ENCODE results near the gene UQCC3.
"Not testable (repeated sequence)": the region's sequence is repeated elsewhere in the genome, so short reads cannot be mapped to it uniquely, and the experiment has no call there.

UQCC3 gene

GRCh38 chr11:62665599-62666258 is 5.7 kb upstream of the UQCC3 start:
- peak in 1 of 2 experiments; percentile 46 for DNase-seq (ENCODE audit: low read depth in 2 of 2)

GRCh38 chr11:62666259-62666926 is 5.1 kb upstream of the UQCC3 start:
- DNase-seq (ENCODE audit: low read depth in 2 of 2), result no peak

GRCh38 chr11:62667460-62667859 is 4.0 kb upstream of the UQCC3 start:
- DNase-seq (ENCODE audit: low read depth in 2 of 2), result no peak

DNA sequence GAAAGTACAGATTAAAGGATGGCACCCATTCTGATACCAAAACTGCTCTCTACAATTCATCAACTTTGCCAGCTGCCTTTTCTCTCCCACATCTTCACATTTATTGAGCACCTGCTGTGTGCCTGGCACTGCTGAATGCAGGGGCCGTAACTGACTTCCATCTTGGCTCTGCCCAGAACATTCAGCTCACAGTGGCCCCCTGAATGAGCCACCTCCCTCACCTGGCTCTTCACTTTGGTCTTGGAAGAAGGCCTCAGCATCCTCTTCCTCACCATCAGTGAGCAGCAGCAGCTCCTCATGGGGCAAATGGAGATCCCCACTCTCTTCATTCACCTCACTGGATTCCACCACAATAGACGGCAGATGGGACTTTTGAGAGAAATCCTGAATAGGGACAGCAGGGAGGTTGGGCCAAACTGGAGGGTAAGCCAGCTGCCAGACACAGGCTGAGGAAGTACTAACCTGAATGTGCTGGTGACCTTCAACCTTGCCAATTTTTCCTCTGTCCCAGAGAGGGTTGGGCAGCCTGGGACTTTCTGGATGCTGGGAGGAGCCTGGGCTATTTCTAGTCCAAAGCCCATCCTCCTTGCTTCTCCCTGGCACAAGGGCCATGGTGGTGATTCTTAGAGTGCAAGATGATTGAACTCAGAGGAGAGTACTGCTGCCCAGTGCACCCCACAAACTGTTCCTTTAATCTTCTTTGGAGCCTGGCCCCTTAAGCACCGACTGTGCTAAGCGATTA is 1.9 kb upstream of the UQCC3 start:
- DNase-seq (ENCODE audit: low read depth in 2 of 2), result no peak

GRCh38 chr11:62671236-62671607 is 251 bp upstream of the UQCC3 start:
- DNase-seq (ENCODE audit: low read depth in 2 of 2), result no peak

DNA sequence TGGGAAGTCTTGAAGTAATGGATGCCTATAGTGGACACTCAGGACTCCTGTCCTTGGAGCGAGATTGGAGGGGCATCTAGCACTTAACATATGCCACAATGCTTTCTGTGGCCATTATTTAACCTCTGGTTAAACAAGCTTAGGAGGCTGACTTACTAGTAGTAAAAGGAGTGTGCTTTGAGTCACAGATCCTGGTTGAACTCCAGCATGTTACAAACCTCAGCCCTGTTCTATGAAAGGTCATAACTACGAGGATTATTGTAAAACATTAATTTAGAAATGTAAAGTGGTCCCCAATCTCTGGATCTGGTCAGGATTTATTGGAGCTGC is 1.7 kb downstream of the UQCC3 start:
- DNase-seq (ENCODE audit: low read depth in 2 of 2), result no peak

DNA sequence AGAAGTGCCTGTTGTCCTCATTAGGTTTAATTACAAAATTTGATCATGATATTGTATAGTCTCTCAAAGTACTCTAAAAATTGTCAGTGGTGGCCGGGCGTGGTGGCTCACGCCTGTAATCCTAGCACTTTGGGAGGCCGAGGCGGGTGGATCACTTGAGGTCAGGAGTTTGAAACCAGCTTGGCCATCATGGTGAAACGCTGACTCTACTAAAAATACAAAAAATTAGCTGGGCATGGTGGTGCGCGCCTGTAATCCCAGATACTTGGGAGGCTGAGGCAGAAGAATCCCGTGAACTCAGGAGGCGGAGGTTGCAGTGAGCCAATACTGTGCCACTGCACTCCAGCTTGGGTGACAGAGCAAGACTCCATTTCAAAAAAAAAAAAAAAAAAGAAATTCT is 3.9 kb downstream of the UQCC3 start:
- not testable (repeated sequence) for DNase-seq (ENCODE audit: low read depth in 2 of 2)

- no peak for DNase-seq (ENCODE audit: low read depth in 2 of 2)
These were observed 5.2 kb downstream of the UQCC3 start for GRCh38 chr11:62676698-62677097.

DNA sequence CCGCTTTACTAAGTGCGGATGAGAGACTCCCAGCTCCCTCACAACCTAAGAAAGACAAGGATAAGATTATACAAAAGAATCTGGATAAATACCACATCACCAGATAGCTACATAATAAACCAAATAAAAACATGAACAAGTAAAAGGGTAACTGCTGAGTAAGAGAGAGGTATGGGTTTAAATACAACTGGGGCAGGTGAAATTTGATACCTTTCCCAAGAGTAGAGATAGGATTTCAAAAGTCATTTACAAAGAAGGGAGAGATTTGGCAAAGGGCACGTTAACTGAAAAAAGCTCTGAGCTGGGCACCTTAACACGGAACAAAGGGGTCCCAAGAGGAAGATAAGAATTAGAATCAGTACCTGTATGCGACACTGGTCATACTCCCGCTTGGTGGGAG is 5.7 kb downstream of the UQCC3 start:
- no peak for DNase-seq (ENCODE audit: low read depth in 2 of 2)

- DNase-seq (ENCODE audit: low read depth in 2 of 2), result no peak
These were observed 6.2 kb downstream of the UQCC3 start for GRCh38 chr11:62677714-62678113.

DNA sequence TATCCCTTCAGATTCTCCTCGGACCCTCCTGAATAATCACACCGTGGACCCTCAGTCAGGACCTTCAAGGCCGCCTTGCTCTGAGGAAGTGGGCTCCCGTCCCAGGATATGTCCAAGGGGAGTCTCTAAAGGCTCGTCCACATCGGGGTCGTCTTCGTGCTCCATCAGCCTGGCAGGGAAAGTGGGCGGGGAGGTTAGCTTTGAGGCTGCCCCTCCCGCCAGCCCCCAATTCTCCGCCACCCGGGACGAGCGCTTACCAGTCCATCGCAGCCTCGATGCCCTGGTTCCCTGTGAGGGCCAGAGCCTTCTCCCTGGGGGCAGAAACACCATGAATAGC is 6.9 kb downstream of the UQCC3 start:
- DNase-seq (ENCODE audit: low read depth in 2 of 2), result no peak

DNA sequence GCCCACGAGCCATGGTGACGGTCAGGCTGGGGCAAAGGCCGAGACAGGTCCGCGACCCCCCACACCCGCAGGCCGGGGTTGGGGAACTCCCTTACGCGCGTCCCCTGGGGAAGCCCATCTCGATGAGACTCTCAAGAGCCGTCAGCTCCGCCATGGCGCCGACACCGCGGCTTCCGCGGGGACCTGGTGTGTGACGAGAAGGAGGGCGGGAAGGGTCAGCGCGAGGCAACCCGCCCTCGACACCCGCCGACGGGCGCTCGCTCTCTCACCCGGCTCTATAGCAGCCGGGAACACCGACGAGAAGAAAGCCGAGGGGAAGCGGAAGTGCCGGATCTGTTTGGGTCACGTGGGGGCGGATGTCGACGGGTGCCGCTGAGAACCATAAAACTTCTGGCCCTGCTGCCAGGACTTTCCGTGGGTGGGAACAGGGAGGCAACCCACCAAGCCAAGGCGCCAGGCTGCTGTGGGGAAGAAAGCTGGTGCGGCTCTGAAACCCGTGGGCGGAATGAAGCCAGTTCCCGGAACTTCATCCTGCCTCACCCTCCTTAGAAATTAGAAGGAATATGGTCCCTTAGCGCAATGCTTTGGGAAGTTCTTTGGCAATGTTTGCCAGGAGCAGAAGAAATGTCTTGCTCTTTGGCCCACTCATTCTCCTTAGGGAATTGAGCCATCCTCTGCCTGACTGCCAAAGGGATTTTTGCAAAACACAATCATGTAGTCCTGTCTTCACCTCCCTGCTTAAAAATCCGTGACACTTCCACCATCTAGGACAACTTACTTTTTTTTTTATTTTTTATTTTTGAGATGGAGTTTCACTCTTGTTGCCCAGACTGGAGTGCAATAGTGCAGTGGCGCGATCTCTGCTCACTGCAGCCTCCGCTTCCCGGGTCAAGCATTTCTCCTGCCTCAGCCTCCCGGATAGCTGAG is 7.6 kb downstream of the UQCC3 start, which contains the start of gene UBXN1:
Gene UBXN1, minus strand, starts transcription at position 304 of the 927 bp plus-strand sequence. Its CDS starts 150 bp downstream, at position 154.
- peak; percentile 71 to 86 for DNase-seq (ENCODE audit: low read depth in 2 of 2)

- DNase-seq (ENCODE audit: low read depth in 2 of 2), result no peak
These were observed 9.4 kb downstream of the UQCC3 start for GRCh38 chr11:62680825-62681240.

- no peak for DNase-seq (ENCODE audit: low read depth in 2 of 2)
These were observed 11.0 kb downstream of the UQCC3 start for GRCh38 chr11:62682518-62682917.

- no peak for DNase-seq (ENCODE audit: low read depth in 2 of 2)
These were observed 16.3 kb downstream of the UQCC3 start for GRCh38 chr11:62687508-62688396.

DNA sequence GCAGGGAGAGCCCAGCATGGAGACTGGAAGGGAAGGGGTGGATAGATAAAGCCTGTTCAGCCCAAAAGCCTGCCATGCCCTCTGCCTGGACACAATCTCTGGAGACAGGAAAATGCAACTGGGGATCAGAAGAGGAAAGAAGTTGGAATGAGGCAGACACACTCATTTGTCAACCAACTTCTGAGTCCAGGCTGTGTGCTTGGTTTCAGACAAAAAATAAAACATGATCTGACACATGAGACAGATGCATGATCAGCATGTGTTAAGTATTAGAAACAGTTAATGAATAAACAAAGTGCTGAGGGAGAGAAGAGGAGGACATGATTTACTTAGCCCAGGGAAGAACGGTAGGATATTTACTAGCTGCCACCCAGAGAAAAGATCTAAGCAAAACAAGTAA is 17.0 kb downstream of the UQCC3 start:
- no peak for DNase-seq (ENCODE audit: low read depth in 2 of 2)

DNA sequence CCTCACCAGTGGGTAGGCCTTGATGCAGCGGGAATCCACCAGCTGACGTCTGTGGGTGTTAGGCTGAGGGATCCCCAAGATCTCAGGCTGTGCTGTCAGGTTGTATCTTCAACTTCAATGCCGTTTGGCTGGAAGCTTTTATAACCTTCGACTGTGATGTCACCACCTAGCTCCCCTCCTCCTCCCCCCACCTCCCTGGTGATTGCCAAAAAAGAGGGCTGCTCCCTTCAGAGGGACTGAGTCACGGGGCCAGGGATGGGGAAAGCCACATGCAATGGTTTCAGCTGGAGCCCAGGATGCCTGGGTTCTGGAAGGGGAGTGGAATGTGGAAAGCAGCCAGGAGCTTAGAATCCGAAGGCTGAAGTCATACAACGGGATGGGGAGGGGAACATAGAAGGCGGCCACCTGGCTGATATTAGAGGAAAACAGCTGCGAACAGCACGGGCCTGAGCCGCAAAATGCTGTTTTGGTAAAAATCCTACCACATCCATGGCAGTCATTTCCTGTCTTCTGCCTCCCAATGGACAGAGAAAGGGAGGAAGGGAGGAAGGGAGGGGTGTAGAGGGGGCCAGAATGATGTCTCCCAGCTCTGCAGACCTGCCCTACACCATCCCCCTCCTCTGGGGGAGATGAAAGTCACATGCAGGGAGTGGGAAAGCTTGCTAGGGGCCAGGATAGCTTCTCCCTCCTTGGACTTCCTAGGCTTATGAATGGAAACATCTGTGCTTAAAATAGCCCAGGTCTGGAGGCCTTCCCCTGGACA is 18.1 kb downstream of the UQCC3 start, which contains the start of gene LRRN4CL:
Gene LRRN4CL, minus strand, starts transcription at position 110 of the 763 bp plus-strand sequence. CDS start 1,022 bp downstream, outside the sequence.
- DNase-seq (ENCODE audit: low read depth in 2 of 2), result no peak

DNA sequence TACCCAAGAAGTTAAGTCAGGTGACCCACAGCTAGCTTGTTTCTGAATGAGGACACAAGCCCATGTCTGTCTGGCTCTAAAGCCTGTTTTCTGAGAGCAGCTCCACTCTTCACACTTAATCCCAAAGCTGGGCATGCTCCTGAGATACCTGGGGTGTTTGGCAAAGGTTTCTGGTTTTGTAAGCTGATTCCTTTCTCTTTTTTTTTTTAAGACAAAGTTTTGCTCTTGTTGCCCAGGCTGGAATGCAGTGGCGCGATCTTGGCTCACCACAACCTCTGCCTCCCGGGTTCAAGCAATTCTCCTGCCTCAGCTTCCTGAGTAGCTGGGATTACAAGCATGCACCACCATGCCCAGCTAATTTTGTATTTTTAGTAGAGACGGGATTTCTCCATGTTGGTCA is 22.2 kb downstream of the UQCC3 start:
- not testable (repeated sequence) for DNase-seq (ENCODE audit: low read depth in 2 of 2)

DNA sequence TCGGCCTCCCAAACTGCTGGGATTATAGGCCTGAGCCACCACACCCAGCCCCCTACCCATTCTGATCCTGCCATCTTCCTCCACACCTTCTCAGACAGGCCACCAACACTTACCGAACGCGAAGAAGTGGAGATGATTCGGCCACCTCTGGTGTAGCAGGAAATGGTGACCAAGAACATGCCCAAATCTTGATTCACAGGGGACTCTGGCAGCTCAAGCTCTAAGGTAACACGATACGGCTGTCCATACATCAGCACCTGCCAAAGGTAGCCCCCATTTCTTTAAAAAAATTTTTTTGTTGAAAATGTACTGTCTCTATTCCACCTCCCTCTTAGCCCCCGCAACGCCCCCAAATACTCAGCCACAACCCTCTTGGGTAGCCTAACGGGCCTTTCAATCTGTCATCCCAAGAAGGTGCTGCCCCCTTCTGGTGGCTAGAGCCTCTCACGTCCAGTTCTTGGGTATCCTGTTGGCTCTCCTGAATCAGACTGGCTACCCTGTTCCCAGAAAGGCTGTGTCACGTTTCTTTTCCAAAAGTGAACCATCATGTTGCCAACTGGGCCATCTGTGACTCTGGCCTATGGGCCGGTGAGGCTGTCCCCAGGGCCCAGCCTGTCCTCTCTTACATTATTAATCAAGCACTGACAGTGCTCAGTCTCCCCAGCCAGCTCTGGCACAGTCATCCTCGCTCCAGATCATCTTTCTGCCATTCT is 23.1 kb downstream of the UQCC3 start:
- peak; percentile 37 to 67 for DNase-seq (ENCODE audit: low read depth in 2 of 2)
